ENCODE results near the gene ITM2C.

GRCh38 chr2:230909841-230910545 lies 45.3 kb downstream of the ITM2C start:
- TF ChIP-seq EZH2 (IDR thresholded peaks at IDR 0.05; ENCODE audit: borderline replicate concordance, insufficient read depth, low read depth, low read length, poor library complexity, severe bottlenecking) (no peak), CTCF (IDR thresholded peaks at IDR 0.05) (no peak)
